ENCODE data around the gene ABHD13. TPM values are rescaled to one million over a fixed set of nuclear protein-coding genes. Genes with fewer than 3 reads are reported as not detected.

ABHD13 gene
- total RNA-seq, 1 donor from 2014 or later: 8.5 TPM

DNA sequence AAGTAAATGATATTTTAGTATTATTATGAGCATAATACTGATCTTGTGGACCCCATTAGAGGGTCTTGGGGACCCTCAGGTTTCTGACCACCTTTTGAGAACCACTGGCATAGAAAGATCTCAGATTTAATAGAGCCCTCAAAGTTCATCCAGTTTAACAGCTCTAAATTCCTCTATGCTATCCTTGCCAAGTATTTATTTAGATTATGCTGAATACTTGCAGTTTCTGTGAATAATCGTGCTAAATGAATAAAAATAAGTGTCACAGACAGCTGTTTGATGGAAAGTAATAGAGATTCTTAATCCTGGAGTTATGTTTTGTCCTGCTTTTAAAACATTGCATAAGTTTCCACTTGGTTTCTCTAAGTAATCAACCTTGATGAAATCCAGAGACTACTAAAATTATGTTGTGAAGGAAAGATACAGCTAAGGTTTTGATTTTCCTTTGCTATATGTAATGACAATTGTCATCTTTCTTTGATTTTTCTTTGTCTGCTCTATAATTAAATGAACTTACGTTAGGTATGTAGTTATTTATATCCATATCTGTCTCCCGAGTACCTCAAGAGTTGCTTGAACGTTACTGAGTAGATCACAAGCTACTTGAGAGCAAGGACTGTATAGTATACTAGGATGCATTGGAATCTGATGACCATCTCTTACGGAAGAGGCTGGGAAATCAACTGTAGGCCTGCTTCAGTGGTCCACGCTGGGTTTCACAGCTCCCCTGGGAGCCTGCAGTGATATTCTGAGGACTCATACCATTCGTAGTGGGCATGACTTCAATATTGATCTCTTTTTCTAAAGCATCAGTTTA is 5.7 kb downstream of the ABHD13 start:
- no peak for TF ChIP-seq CTCF (IDR thresholded peaks at IDR 0.05)
- no peak overlapping the region for H3K4me3 Mint-ChIP-seq (ENCODE audit: unreplicated experiment)
- no peaks in the 10 kb centered on the region for H3K36me3 Mint-ChIP-seq (ENCODE audit: unreplicated experiment)
- no peaks in the 10 kb centered on the region for H3K27me3 Mint-ChIP-seq (ENCODE audit: unreplicated experiment)
- no peak overlapping the region for H3K27ac Mint-ChIP-seq (ENCODE audit: unreplicated experiment)
- no peak for DNase-seq (ENCODE audit: extremely low spot score, unreplicated experiment)
- peaks cover 22% of the 10 kb centered on the region for H3K4me1 Mint-ChIP-seq (ENCODE audit: unreplicated experiment)
- H3K9me3 Mint-ChIP-seq (ENCODE audit: unreplicated experiment): no peaks in the 10 kb centered on the region

DNA sequence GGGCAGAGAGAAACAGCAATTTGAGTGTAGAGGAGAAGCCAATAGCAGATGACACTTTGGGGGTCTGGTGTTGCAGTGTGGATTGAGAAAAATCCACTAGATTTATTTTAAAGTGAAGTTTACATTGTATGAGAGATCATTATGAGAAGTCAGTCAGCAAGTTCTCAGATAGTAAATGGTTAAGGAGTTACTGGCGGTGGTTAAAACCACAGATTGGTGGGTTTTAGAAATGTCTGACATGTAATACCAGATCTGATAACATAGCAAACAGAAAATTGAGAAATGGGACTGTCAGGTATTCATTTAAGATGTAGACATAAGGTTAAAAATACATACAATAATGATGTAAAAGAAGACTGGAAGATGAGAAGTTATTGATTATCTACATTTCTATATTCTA is 7.2 kb downstream of the ABHD13 start:
- TF ChIP-seq CTCF (IDR thresholded peaks at IDR 0.05): no peak
- Mint-ChIP-seq H3K36me3 (ENCODE audit: unreplicated experiment) (peaks cover 7% of the 10 kb centered on the region), H3K4me3 (ENCODE audit: unreplicated experiment) (no peak overlapping the region), H3K27ac (ENCODE audit: unreplicated experiment) (no peak overlapping the region), H3K4me1 (ENCODE audit: unreplicated experiment) (peaks cover 8% of the 10 kb centered on the region), H3K9me3 (ENCODE audit: unreplicated experiment) (no peaks in the 10 kb centered on the region), H3K27me3 (ENCODE audit: unreplicated experiment) (no peaks in the 10 kb centered on the region)
- DNase-seq (ENCODE audit: extremely low spot score, unreplicated experiment): no peak

- no peak overlapping the region for H3K4me3 Mint-ChIP-seq (ENCODE audit: unreplicated experiment)
- no peaks in the 10 kb centered on the region for H3K27me3 Mint-ChIP-seq (ENCODE audit: unreplicated experiment)
- H3K4me1 Mint-ChIP-seq (ENCODE audit: unreplicated experiment): peaks cover 5% of the 10 kb centered on the region
- DNase-seq (ENCODE audit: extremely low spot score, unreplicated experiment): no peak
- H3K9me3 Mint-ChIP-seq (ENCODE audit: unreplicated experiment): no peaks in the 10 kb centered on the region
- H3K36me3 Mint-ChIP-seq (ENCODE audit: unreplicated experiment): peaks cover 7% of the 10 kb centered on the region
- no peak overlapping the region for H3K27ac Mint-ChIP-seq (ENCODE audit: unreplicated experiment)
- no peak for TF ChIP-seq CTCF (IDR thresholded peaks at IDR 0.05)
Measured at GRCh38 chr13:108226184-108226583, 8.0 kb downstream of the ABHD13 start.

GRCh38 chr13:108227651-108228272 is 9.6 kb downstream of the ABHD13 start:
- H3K36me3 Mint-ChIP-seq (ENCODE audit: unreplicated experiment): peaks cover 7% of the 10 kb centered on the region
- no peak for DNase-seq (ENCODE audit: extremely low spot score, unreplicated experiment)
- peak; percentile 79 for TF ChIP-seq CTCF (IDR thresholded peaks at IDR 0.05)

GRCh38 chr13:108230377-108230776 is 12.2 kb downstream of the ABHD13 start:
- peaks cover 12% of the 10 kb centered on the region for H3K36me3 Mint-ChIP-seq (ENCODE audit: unreplicated experiment)
- no peak for TF ChIP-seq CTCF (IDR thresholded peaks at IDR 0.05)
- DNase-seq (ENCODE audit: extremely low spot score, unreplicated experiment): no peak
- no peak overlapping the region for H3K27ac Mint-ChIP-seq (ENCODE audit: unreplicated experiment)
- no peaks in the 10 kb centered on the region for H3K27me3 Mint-ChIP-seq (ENCODE audit: unreplicated experiment)
- no peaks in the 10 kb centered on the region for H3K9me3 Mint-ChIP-seq (ENCODE audit: unreplicated experiment)
- H3K4me3 Mint-ChIP-seq (ENCODE audit: unreplicated experiment): no peak overlapping the region
- H3K4me1 Mint-ChIP-seq (ENCODE audit: unreplicated experiment): peaks cover 5% of the 10 kb centered on the region

More at GRCh38 chr13:108227651-108228272, 9.6 kb downstream of the ABHD13 start:
- Mint-ChIP-seq H3K4me3 (ENCODE audit: unreplicated experiment) (no peak overlapping the region), H3K4me1 (ENCODE audit: unreplicated experiment) (peaks cover 5% of the 10 kb centered on the region), H3K27me3 (ENCODE audit: unreplicated experiment) (no peaks in the 10 kb centered on the region), H3K9me3 (ENCODE audit: unreplicated experiment) (no peaks in the 10 kb centered on the region), H3K27ac (ENCODE audit: unreplicated experiment) (no peak overlapping the region)
